Measurements from ENCODE around the gene DENND1B.

Gene DENND1B

GRCh38 chr1:197632651-197633050 lies 142.6 kb downstream of the DENND1B start:
- no peak for DNase-seq (ENCODE audit: insufficient read length, low spot score)
- TF ChIP-seq POU2F2 (IDR thresholded peaks at IDR 0.05; ENCODE audit: low read depth, low read length) (no peak), POLR2AphosphoS5 (IDR thresholded peaks at IDR 0.05; ENCODE audit: low read depth, low read length) (no peak), SPI1 (IDR thresholded peaks at IDR 0.05; ENCODE audit: low read depth, low read length) (no peak), TAF1 (IDR thresholded peaks at IDR 0.05; ENCODE audit: low read depth, low read length) (no peak), PAX5 (IDR thresholded peaks at IDR 0.05; ENCODE audit: insufficient read depth, low read length, severe bottlenecking) (no peak), POLR2A (IDR thresholded peaks at IDR 0.05; ENCODE audit: low read depth, low read length) (no peak)
- no peak for FAIRE-seq

DNA sequence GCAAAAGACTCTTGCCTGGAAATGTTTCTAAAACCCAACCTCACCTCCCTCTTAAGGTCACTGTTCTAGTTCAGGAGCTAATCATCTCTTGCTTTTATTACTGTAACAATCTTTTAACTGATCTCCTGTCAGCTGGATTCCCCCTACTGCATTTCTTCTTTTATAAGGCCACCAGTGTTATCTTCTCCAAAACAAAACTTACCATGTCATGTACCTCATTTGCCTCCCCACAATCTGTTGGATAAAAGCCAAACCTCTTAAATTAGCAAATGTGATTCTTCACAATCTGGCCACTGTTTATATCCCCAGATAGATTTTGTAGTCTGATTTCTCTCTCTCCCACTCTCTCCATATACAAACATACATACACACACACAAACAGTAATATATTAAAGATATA lies 143.3 kb downstream of the DENND1B start:
- no peak for DNase-seq (ENCODE audit: insufficient read length, low spot score)
- TF ChIP-seq POU2F2 (IDR thresholded peaks at IDR 0.05; ENCODE audit: low read depth, low read length): no peak
- TF ChIP-seq POLR2A (IDR thresholded peaks at IDR 0.05; ENCODE audit: low read depth, low read length): no peak
- no peak for TF ChIP-seq SPI1 (IDR thresholded peaks at IDR 0.05; ENCODE audit: low read depth, low read length)
- no peak for TF ChIP-seq POLR2AphosphoS5 (IDR thresholded peaks at IDR 0.05; ENCODE audit: low read depth, low read length)
- TF ChIP-seq TAF1 (IDR thresholded peaks at IDR 0.05; ENCODE audit: low read depth, low read length): no peak
- TF ChIP-seq PAX5 (IDR thresholded peaks at IDR 0.05; ENCODE audit: insufficient read depth, low read length, severe bottlenecking): no peak
- FAIRE-seq: no peak

DNA sequence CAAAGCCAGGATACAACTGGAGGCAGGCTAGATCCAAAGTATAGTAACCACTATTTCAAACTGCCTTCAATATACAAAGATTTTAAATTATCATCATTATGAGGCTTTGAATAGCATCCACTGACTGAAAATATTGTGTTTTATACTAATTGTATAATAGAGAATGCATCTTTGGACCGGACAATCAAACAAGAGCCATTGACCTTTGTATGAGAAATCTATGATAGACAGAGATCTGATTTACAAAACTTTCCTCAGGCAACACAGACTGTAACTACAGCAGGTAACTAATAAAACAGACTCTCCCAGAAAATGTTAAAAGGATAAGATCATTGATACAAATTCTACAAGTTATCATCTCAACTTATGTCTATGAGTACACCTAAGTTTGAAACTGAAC lies 152.9 kb downstream of the DENND1B start:
- DNase-seq (ENCODE audit: insufficient read length, low spot score) (no peak), FAIRE-seq (no peak)
- TF ChIP-seq POU2F2 (IDR thresholded peaks at IDR 0.05; ENCODE audit: low read depth, low read length) (no peak), POLR2A (IDR thresholded peaks at IDR 0.05; ENCODE audit: low read depth, low read length) (no peak), SPI1 (IDR thresholded peaks at IDR 0.05; ENCODE audit: low read depth, low read length) (no peak), PAX5 (IDR thresholded peaks at IDR 0.05; ENCODE audit: insufficient read depth, low read length, severe bottlenecking) (no peak), POLR2AphosphoS5 (IDR thresholded peaks at IDR 0.05; ENCODE audit: low read depth, low read length) (no peak)

DNA sequence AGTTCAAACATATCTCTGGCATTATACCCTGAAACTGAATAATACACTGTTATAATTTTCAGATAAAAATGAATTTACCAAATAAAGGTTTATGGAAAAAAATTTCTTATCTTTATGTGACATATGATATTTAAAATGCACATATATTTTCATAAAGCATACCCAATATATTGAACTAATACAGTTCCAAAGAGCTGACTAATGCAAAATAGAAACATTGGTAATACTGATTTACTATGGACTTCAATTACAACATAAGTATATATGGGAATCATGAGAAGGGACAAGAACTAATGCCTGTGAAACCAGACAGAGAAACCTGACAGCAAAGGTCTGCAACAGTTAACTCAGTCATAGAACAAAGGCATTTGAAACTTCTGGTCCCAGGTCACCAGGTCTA lies 153.5 kb downstream of the DENND1B start:
- DNase-seq (ENCODE audit: insufficient read length, low spot score): no peak
- TF ChIP-seq POLR2AphosphoS5 (IDR thresholded peaks at IDR 0.05; ENCODE audit: low read depth, low read length) (no peak), POLR2A (IDR thresholded peaks at IDR 0.05; ENCODE audit: low read depth, low read length) (no peak), SPI1 (IDR thresholded peaks at IDR 0.05; ENCODE audit: low read depth, low read length) (no peak), POU2F2 (IDR thresholded peaks at IDR 0.05; ENCODE audit: low read depth, low read length) (no peak), PAX5 (IDR thresholded peaks at IDR 0.05; ENCODE audit: insufficient read depth, low read length, severe bottlenecking) (no peak), TAF1 (IDR thresholded peaks at IDR 0.05; ENCODE audit: low read depth, low read length) (no peak)

DNA sequence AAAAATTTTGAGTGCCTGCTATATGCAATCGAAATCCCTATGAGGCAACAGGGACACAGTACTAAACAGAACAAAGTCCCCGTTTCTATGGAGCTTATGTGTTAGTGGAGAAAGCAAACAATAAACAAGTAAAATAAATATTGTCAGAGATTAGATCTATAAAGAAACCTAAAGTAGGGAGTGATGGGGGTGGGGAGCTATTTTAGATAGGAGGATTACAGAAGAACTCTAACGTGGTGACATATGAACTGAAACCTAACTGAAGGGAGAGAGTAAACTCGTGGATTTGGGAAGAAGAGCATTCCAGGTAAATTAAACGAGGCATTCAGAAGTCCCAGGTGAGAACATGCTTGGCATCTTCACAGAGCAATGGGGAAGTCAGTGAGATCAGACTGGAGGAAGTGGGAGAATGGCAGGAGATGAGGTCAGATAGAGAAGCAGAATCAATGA lies 154.5 kb downstream of the DENND1B start:
- DNase-seq (ENCODE audit: insufficient read length, low spot score) (no peak), FAIRE-seq (no peak)
- TF ChIP-seq PAX5 (IDR thresholded peaks at IDR 0.05; ENCODE audit: insufficient read depth, low read length, severe bottlenecking) (no peak), POLR2AphosphoS5 (IDR thresholded peaks at IDR 0.05; ENCODE audit: low read depth, low read length) (no peak), SPI1 (IDR thresholded peaks at IDR 0.05; ENCODE audit: low read depth, low read length) (no peak), POLR2A (IDR thresholded peaks at IDR 0.05; ENCODE audit: low read depth, low read length) (no peak), POU2F2 (IDR thresholded peaks at IDR 0.05; ENCODE audit: low read depth, low read length) (no peak), TAF1 (IDR thresholded peaks at IDR 0.05; ENCODE audit: low read depth, low read length) (no peak)

More for the DNA sequence above, 153.5 kb downstream of the DENND1B start:
- no peak for FAIRE-seq

GRCh38 chr1:197619008-197619640 lies 156.2 kb downstream of the DENND1B start:
- DNase-seq (ENCODE audit: insufficient read length, low spot score) (no peak), FAIRE-seq (no peak)
- TF ChIP-seq SPI1 (IDR thresholded peaks at IDR 0.05; ENCODE audit: low read depth, low read length) (no peak), PAX5 (IDR thresholded peaks at IDR 0.05; ENCODE audit: insufficient read depth, low read length, severe bottlenecking) (no peak), POU2F2 (IDR thresholded peaks at IDR 0.05; ENCODE audit: low read depth, low read length) (no peak), TAF1 (IDR thresholded peaks at IDR 0.05; ENCODE audit: low read depth, low read length) (no peak), POLR2AphosphoS5 (IDR thresholded peaks at IDR 0.05; ENCODE audit: low read depth, low read length) (no peak), POLR2A (IDR thresholded peaks at IDR 0.05; ENCODE audit: low read depth, low read length) (no peak)

DNA sequence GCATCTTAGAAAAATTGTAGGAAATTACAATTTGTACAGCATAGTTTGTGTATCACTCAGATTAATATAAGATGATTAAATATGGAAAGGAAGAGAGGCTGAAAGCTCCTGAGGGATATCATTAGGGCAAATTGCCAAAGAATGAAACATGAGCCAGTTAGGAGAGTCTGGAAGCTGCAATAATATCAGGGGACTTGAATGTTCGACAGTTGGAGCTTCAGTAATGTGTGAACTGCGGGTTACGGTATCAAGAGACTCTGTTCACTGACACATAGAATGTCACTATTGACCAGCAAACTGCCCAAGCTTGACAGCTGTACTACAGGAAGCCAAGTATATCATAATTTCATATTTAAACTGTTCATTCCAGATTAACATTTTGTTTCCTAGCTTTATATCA lies 157.2 kb downstream of the DENND1B start:
- DNase-seq (ENCODE audit: insufficient read length, low spot score) (no peak), FAIRE-seq (no peak)
- TF ChIP-seq POLR2A (IDR thresholded peaks at IDR 0.05; ENCODE audit: low read depth, low read length): no peak

DNA sequence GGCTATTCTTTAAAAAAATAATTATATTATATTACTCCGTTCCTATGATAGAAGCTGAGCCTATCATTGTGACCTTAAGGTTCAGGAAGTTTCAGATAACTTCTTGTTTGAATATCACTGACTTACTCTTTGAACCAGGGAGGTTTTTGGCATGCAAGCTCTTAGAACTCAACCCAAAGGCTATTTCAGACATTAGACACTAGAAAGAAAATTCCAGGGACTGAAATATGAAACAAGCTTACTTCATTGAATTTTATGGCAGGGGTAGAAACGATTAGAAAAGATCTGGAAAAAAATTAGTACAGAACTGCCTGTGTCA lies 159.6 kb downstream of the DENND1B start:
- FAIRE-seq: no peak
- TF ChIP-seq PAX5 (IDR thresholded peaks at IDR 0.05; ENCODE audit: insufficient read depth, low read length, severe bottlenecking) (no peak), POLR2AphosphoS5 (IDR thresholded peaks at IDR 0.05; ENCODE audit: low read depth, low read length) (no peak), TAF1 (IDR thresholded peaks at IDR 0.05; ENCODE audit: low read depth, low read length) (no peak), POLR2A (IDR thresholded peaks at IDR 0.05; ENCODE audit: low read depth, low read length) (no peak)
- no peak for DNase-seq (ENCODE audit: insufficient read length, low spot score)

DNA sequence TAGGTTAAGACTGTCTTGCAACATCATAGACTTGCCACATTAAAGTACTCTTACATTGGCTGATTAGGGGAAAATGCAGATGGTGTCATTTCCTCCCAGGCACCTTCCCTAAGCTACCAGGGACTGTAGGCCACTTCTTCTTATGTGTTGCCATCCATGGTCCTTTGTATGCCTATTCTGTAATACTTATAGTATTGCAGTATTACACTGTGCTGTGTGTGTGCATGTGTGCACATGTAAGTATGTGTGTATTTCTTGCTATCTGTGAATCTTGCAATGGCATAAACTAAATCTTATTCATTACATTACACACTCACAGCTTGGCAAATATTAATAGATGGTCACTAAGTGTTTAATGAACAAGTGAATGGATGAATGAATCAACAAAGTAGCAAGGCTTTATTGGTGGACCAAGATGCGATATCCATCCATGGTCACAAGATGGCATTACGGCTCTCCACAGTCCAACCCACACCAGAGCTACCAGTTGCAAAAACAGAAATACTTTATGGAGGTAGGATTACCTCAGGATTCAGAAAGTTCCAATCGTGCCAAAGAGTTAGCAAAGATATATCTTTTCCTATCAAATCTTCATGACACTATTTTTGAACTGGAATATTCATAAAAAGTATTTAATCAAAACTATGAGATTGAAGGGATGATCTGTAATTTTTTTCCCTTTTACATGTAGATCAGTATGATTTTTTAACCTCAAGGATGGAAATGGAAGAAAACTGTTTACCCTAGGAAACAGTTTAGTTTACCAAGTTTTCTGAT lies 160.2 kb downstream of the DENND1B start:
- DNase-seq (ENCODE audit: insufficient read length, low spot score): no peak
- peak; percentile 85 for FAIRE-seq
- TF ChIP-seq TAF1 (IDR thresholded peaks at IDR 0.05; ENCODE audit: low read depth, low read length): no peak
- no peak for TF ChIP-seq POLR2AphosphoS5 (IDR thresholded peaks at IDR 0.05; ENCODE audit: low read depth, low read length)
- no peak for TF ChIP-seq POU2F2 (IDR thresholded peaks at IDR 0.05; ENCODE audit: low read depth, low read length)
- TF ChIP-seq SPI1 (IDR thresholded peaks at IDR 0.05; ENCODE audit: low read depth, low read length): no peak
- no peak for TF ChIP-seq PAX5 (IDR thresholded peaks at IDR 0.05; ENCODE audit: insufficient read depth, low read length, severe bottlenecking)
- TF ChIP-seq POLR2A (IDR thresholded peaks at IDR 0.05; ENCODE audit: low read depth, low read length): no peak

Measured in GM12891 (cell line).